GM13977 (cell line): ENCODE data around the gene PIK3R5.
"Not testable (repeated sequence)": the region's sequence is repeated elsewhere in the genome, so short reads cannot be mapped to it uniquely, and the experiment has no call there.

Source experiments
- DNase-seq: peaks from one replicate; pipeline ENCODE4 v3.0.0; 2012; ENCODE audit warnings: low spot score
- in situ Hi-C: fragments of 300-500 bp; cut with MboI; formaldehyde crosslinking; loops from one replicate; pipeline ENCODE4 v1.12.0; 2022; ENCODE audit warnings: low sequenced_read_pairs, low pct_unique_long_range_greater_than_20kb, mixed read lengths, inconsistent platforms; ENCODE audit not compliant: unreplicated experiment
- TF ChIP-seq, protein P1 (sequence below): IDR thresholded peaks from 2 replicates; pipeline ENCODE4 v1.5.1; 2012; ENCODE audit warnings: mild to moderate bottlenecking, control low read depth; ENCODE audit not compliant: insufficient read depth; ENCODE audit errors: extremely low read depth, missing control alignments

Gene PIK3R5

DNA sequence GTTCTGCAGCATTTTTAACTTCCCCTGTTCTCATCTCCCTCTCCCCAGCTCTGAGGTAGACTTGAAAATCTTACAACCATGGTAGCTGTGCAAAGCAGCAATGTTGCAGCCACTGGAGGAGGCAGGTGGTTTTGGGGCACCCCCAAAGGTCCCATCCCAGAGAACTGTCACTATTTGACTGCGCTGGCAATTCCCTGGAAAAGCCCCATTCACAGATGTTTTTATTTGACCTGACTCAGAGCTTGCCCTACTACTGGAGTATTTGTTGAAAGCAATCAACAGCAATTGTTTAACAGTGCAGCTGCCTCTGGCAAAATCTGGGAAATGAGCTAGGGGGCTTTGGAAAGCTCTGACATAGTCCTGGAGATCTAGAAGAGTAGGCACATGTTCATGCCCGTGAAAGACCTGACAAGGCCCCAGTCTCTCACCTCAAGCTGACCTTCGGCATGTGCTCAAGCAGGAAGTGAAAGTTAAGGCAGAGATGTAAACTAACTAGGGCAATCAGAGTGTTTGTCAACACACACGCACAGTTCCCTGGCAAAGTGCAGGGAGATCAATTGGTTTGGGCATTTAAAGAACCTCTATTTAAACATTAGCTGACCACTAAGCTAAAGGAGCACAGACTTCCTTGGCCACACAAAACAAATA is 19.7 kb upstream of the PIK3R5 start:
- DNase-seq: no peak
- TF ChIP-seq, protein P1, sequence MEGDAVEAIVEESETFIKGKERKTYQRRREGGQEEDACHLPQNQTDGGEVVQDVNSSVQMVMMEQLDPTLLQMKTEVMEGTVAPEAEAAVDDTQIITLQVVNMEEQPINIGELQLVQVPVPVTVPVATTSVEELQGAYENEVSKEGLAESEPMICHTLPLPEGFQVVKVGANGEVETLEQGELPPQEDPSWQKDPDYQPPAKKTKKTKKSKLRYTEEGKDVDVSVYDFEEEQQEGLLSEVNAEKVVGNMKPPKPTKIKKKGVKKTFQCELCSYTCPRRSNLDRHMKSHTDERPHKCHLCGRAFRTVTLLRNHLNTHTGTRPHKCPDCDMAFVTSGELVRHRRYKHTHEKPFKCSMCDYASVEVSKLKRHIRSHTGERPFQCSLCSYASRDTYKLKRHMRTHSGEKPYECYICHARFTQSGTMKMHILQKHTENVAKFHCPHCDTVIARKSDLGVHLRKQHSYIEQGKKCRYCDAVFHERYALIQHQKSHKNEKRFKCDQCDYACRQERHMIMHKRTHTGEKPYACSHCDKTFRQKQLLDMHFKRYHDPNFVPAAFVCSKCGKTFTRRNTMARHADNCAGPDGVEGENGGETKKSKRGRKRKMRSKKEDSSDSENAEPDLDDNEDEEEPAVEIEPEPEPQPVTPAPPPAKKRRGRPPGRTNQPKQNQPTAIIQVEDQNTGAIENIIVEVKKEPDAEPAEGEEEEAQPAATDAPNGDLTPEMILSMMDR: no peak
- in situ Hi-C loops: loop anchor here (25.0 kb wide), 2 partner anchors 552 to 573 kb away; no protein-coding TSS in a partner anchor

DNA sequence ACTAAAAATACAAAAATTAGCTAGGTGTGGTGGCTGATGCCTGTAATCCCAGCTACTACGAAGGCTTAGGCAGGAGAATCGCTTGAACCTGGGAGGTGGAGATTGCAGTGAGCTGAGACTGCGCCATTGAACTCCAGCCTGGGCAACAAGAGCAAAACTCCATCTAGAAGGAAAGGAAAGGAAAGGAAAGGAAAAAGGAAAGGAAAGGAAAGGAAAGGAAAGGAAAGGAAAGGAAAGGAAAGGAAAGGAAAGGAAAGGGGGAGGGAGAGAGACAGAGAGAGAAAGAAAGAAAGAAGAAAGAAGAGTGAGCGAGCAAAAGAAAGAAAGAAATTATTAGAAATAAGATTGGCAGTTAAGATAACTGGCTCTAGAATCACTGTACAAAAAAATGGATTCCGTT is 18.7 kb upstream of the PIK3R5 start:
- in situ Hi-C loops: loop anchor here (25.0 kb wide), 2 partner anchors 553 to 572 kb away; no protein-coding TSS in a partner anchor
- not testable (repeated sequence) for DNase-seq

DNA sequence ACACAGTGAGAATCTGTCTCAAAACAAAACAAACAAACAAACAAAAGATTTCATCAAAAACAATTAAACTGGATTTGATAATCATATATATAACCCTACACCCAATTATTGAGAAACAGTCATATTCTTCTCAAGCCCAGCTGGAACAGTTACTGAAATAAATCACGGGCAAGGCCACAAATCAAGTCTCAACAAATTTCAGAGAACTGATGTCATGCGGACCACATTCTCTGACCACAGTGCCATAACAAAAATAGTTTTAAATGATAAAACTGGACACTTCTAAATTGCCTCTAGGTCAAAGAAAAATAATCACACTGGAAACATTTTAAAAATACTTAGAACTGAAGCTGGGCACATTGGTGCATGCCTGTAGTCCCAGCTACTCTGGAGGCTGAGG is 15.9 kb upstream of the PIK3R5 start:
- TF ChIP-seq, protein P1: no peak

DNA sequence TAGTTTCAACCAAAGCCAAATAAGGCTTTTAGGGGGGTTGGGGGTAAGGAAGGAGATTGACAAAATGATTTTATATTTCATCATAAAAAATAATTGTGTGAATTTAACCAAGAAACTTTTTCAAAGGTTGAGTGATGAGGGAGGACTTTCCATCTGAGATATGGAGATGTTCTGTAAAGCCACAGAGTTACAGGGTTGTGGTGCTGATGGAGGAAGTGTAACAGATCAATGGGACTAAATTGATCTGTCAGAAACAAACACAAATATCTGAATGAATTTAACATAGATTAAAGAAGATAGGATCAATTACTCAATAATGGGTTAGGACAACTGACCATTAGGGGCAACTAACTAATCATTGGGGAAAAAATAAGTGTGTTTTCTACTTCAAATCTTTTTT is 14.2 kb upstream of the PIK3R5 start:
- in situ Hi-C loops: loop anchor here (25.0 kb wide), 2 partner anchors 558 to 567 kb away; no protein-coding TSS in a partner anchor
- TF ChIP-seq, protein P1: no peak
- DNase-seq: no peak

More for the DNA sequence above, 15.9 kb upstream of the PIK3R5 start:
- no peak for DNase-seq
- in situ Hi-C loops: loop anchor here (25.0 kb wide), 2 partner anchors 556 to 569 kb away; no protein-coding TSS in a partner anchor

DNA sequence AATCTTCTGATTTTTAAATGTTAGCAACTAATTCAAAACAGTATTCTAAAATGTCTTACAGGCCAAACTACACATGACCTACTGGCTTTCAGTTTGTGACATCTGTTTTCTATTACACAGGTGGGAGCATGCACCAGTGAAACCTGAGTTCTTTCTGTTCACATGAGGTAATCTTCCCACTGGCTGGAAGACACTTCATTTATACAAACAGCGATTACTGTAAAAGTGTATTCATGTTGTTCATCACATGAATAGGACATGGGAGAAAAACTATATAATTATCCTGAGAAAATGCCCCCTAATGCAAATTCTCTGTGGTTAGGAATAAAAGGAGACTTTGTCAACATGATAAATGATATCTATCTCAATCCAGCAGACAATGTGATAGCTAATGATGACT is 11.1 kb upstream of the PIK3R5 start:
- in situ Hi-C loops: loop anchor here (25.0 kb wide), 2 partner anchors 561 to 564 kb away; no protein-coding TSS in a partner anchor
- DNase-seq: peak; percentile 57
- TF ChIP-seq, protein P1: no peak

- in situ Hi-C loops: loop anchor here (25.0 kb wide), 2 partner anchors 562 to 563 kb away; no protein-coding TSS in a partner anchor
- TF ChIP-seq, protein P1: peak; percentile 9
- DNase-seq: no peak
Observed at GRCh38 chr17:8975091-8975725, 9.7 kb upstream of the PIK3R5 start.

GRCh38 chr17:8969901-8970300 is 4.4 kb upstream of the PIK3R5 start:
- TF ChIP-seq, protein P1: no peak
- DNase-seq: no peak
- in situ Hi-C loops: no loop called here
